Testis (tissue), 2 donors: ENCODE data around the gene DONSON.

ENCODE experiments used
- CTCF ChIP-seq, 3 experiments: fragments of 450-650 bp in 2 of 3; fragments of 200-600 bp in 1 of 3; sonication (generic) in 1 of 3; IDR thresholded peaks; one replicate each; pipeline ENCODE4 v1.5.1; 2016 to 2019; ENCODE audit warnings: antibody characterized with exemption in 3 of 3, mild to moderate bottlenecking in 2 of 3, moderate library complexity in 1 of 3
- POLR2A ChIP-seq: fragments of 450-650 bp; IDR thresholded peaks from one replicate; pipeline ENCODE4 v1.6.1; 2017; ENCODE audit warnings: antibody characterized with exemption, mild to moderate bottlenecking, moderate library complexity

- TF ChIP-seq CTCF (IDR thresholded peaks at IDR 0.05) (no peak), POLR2A (no peak)
Observed at GRCh38 chr21:33539616-33540015, 48.9 kb downstream of the DONSON start.
